ENCODE data around the gene DUSP5. TPM values are rescaled to one million over a fixed set of nuclear protein-coding genes. Genes with fewer than 3 reads are reported as not detected.

Gene DUSP5
- total RNA-seq, 6 donors from 2014 or later = 1.0 to 19.3 (median 10.0) TPM

- ATAC-seq (ENCODE audit: low FRiP score in 2 of 2) (peak in 1 of 2 donors; percentile 54), DNase-seq (no peak)
- H3K36me3 ChIP-seq = no peaks in the 10 kb centered on the region
- WGBS, 2 donors = 56 to 59% methylated on average over 6 of the region's 6 CpGs
- H3K4me1 ChIP-seq = peaks cover 0 to 4% (median 0%) of the 10 kb centered on the region in 4 donors
- H3K4me3 ChIP-seq = no peak overlapping the region
- no peaks in the 10 kb centered on the region for H3K9me3 ChIP-seq
- TF ChIP-seq POLR2A (IDR thresholded peaks at IDR 0.05) (no peak), POLR2AphosphoS5 (IDR thresholded peaks at IDR 0.05) (no peak), CTCF (IDR thresholded peaks at IDR 0.05) (no peak), EP300 (IDR thresholded peaks at IDR 0.05) (no peak)
- H3K27ac ChIP-seq = no peak overlapping the region
- no peaks in the 10 kb centered on the region for H3K27me3 ChIP-seq
Measured at GRCh38 chr10:110487411-110488331, 10.0 kb upstream of the DUSP5 start.

- 77 to 100% methylated on average over 1 to 4 of the region's 4 CpGs for WGBS, 2 donors
- ATAC-seq (ENCODE audit: low FRiP score in 2 of 2) (no peak), DNase-seq (no peak)
- no peak for TF ChIP-seq EP300 (IDR thresholded peaks at IDR 0.05)
- TF ChIP-seq POLR2A (IDR thresholded peaks at IDR 0.05) = no peak
- no peak for TF ChIP-seq CTCF (IDR thresholded peaks at IDR 0.05)
- no peak for TF ChIP-seq POLR2AphosphoS5 (IDR thresholded peaks at IDR 0.05)
- no peaks in the 10 kb centered on the region for H3K27me3 ChIP-seq
- H3K27ac ChIP-seq = no peak overlapping the region
- no peaks in the 10 kb centered on the region for H3K36me3 ChIP-seq
- H3K4me1 ChIP-seq = peaks cover 0 to 4% (median 0%) of the 10 kb centered on the region in 4 donors
- H3K4me3 ChIP-seq = no peak overlapping the region
- H3K9me3 ChIP-seq = no peaks in the 10 kb centered on the region
Measured at GRCh38 chr10:110488332-110488681, 9.4 kb upstream of the DUSP5 start.

GRCh38 chr10:110488940-110489339, 8.8 kb upstream of the DUSP5 start:
- no peak for ATAC-seq (ENCODE audit: low FRiP score in 2 of 2)
- DNase-seq = no peak
- Histone ChIP-seq H3K36me3 (no peaks in the 10 kb centered on the region), H3K27me3 (no peaks in the 10 kb centered on the region), H3K4me1 (peaks cover 0 to 4% (median 0%) of the 10 kb centered on the region in 4 donors), H3K27ac (no peak overlapping the region), H3K4me3 (no peak overlapping the region), H3K9me3 (no peaks in the 10 kb centered on the region)
- TF ChIP-seq EP300 (IDR thresholded peaks at IDR 0.05) (no peak), POLR2AphosphoS5 (IDR thresholded peaks at IDR 0.05) (no peak), POLR2A (IDR thresholded peaks at IDR 0.05) (no peak), CTCF (IDR thresholded peaks at IDR 0.05) (no peak)
- 57 to 68% methylated on average over 5 of the region's 5 CpGs for WGBS, 2 donors

- no peaks in the 10 kb centered on the region for H3K27me3 ChIP-seq
- peaks cover 0 to 6% (median 0%) of the 10 kb centered on the region in 4 donors for H3K4me1 ChIP-seq
- H3K4me3 ChIP-seq = no peak overlapping the region
- DNase-seq = no peak
- no peaks in the 10 kb centered on the region for H3K36me3 ChIP-seq
- TF ChIP-seq POLR2AphosphoS5 (IDR thresholded peaks at IDR 0.05) (no peak), EP300 (IDR thresholded peaks at IDR 0.05) (no peak), CTCF (IDR thresholded peaks at IDR 0.05) (no peak), POLR2A (IDR thresholded peaks at IDR 0.05) (no peak)
- 81 to 83% methylated on average over 4 of the region's 4 CpGs for WGBS, 2 donors
- no peak for ATAC-seq (ENCODE audit: low FRiP score in 2 of 2)
- H3K9me3 ChIP-seq = no peaks in the 10 kb centered on the region
- H3K27ac ChIP-seq = no peak overlapping the region
Measured at GRCh38 chr10:110490640-110491039, 7.1 kb upstream of the DUSP5 start.

Measured in upper lobe of left lung (tissue), 6 donors.